CD4-positive, alpha-beta T cell treated with Interleukin-6 for 4 hours (primary cell): ENCODE measurements around the gene HNRNPA3.
"Not testable (repeated sequence)": the region's sequence is repeated elsewhere in the genome, so short reads cannot be mapped to it uniquely, and the experiment has no call there.

Experiments used
- DNase-seq: peaks from one replicate; pipeline ENCODE4 v3.0.0-alpha.2; 2020; ENCODE audit warnings: mixed read lengths

The HNRNPA3 gene

GRCh38 chr2:177234267-177234666 is 21.7 kb downstream of the HNRNPA3 start:
- DNase-seq = no peak

GRCh38 chr2:177235855-177236437 is 23.4 kb downstream of the HNRNPA3 start:
- no peak for DNase-seq

GRCh38 chr2:177237932-177238331 is 25.3 kb downstream of the HNRNPA3 start:
- DNase-seq = no peak

- no peak for DNase-seq
These were observed 26.5 kb downstream of the HNRNPA3 start for GRCh38 chr2:177239053-177239452.

- peak; percentile 30 for DNase-seq
These were observed 27.5 kb downstream of the HNRNPA3 start for GRCh38 chr2:177239932-177240630.

- no peak for DNase-seq
These were observed 29.1 kb downstream of the HNRNPA3 start for GRCh38 chr2:177241711-177242120.

- no peak for DNase-seq
These were observed 29.8 kb downstream of the HNRNPA3 start for GRCh38 chr2:177242121-177242987.

GRCh38 chr2:177243073-177243472 is 30.5 kb downstream of the HNRNPA3 start:
- no peak for DNase-seq

GRCh38 chr2:177243476-177243875 is 30.9 kb downstream of the HNRNPA3 start:
- no peak for DNase-seq

- DNase-seq = no peak
These were observed 31.7 kb downstream of the HNRNPA3 start for GRCh38 chr2:177244244-177244771.

GRCh38 chr2:177245010-177245422 is 32.4 kb downstream of the HNRNPA3 start:
- DNase-seq = no peak

GRCh38 chr2:177246000-177246399 is 33.4 kb downstream of the HNRNPA3 start:
- no peak for DNase-seq

- not testable (repeated sequence) for DNase-seq
These were observed 34.0 kb downstream of the HNRNPA3 start for GRCh38 chr2:177246523-177247030.

- no peak for DNase-seq
These were observed 35.2 kb downstream of the HNRNPA3 start for GRCh38 chr2:177247693-177248262.

GRCh38 chr2:177249038-177249437 is 36.4 kb downstream of the HNRNPA3 start:
- DNase-seq = no peak

- no peak for DNase-seq
These were observed 37.9 kb downstream of the HNRNPA3 start for GRCh38 chr2:177250461-177250860.

GRCh38 chr2:177251165-177251542 is 38.6 kb downstream of the HNRNPA3 start:
- no peak for DNase-seq

GRCh38 chr2:177252808-177253531 is 40.4 kb downstream of the HNRNPA3 start:
- no peak for DNase-seq

GRCh38 chr2:177253704-177254103 is 41.1 kb downstream of the HNRNPA3 start:
- DNase-seq = no peak

- no peak for DNase-seq
These were observed 42.0 kb downstream of the HNRNPA3 start for GRCh38 chr2:177254433-177255226.

- DNase-seq = no peak
These were observed 42.6 kb downstream of the HNRNPA3 start for GRCh38 chr2:177255227-177255601.
